Measurements from ENCODE around the gene CDHR2. TPM values are rescaled to one million over a fixed set of nuclear protein-coding genes. Genes with fewer than 3 reads are reported as not detected.
"Not testable (repeated sequence)": the region's sequence is repeated elsewhere in the genome, so short reads cannot be mapped to it uniquely, and the experiment has no call there.

CDHR2 gene
- total RNA-seq, 2 experiments from 2014 or later, result 0.06 to 0.50 TPM

DNA sequence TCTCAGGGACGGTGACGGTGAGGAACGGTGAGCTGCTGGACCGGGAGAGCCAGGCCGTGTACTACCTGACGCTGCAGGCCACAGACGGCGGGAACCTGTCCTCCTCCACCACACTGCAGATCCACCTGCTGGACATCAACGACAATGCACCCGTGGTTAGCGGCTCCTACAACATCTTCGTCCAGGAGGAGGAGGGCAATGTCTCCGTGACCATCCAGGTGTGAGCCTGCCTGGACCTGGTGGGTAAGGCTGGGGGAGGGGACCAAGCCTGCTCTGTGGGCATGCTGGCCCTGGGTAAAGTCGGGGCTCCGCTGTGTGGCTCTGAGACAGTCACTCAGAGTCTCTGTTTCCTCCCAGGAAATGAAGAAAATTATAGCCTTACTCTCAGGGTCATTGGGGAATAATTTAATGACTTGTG lies 29.3 kb downstream of the CDHR2 start:
- POLR2A ChIA-PET, result no interaction called here
- CTCF ChIA-PET, result interaction anchor here (1.0 to 1.9 kb wide), 5 partner anchors 12 to 162 kb away, joined by 3 to 4 read pairs (median 3); partner anchors contain the start of gene CLTB

DNA sequence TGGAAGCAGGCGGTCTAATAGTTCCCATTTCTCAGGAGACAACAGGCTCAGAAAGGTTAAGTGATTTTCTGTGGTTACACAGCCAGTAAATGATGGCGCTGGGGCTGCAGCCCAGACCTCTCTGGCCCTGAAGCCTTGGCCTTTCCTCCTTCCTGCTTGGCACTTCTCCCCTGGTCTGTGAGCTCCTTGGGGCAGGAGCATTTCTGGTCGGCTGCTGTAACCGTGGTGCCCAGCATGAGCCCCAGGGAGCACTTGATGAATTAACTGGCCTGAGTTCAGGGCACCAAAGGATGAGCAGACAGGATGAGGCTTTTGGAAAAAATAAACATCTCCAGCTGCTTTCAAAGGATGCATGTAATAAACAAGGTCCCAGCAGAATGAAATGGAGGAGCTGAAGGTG lies 30.2 kb downstream of the CDHR2 start:
- POLR2A ChIA-PET, result no interaction called here
- CTCF ChIA-PET, result interaction anchor here (1.0 to 1.9 kb wide), 4 partner anchors 11 to 163 kb away, joined by 3 to 4 read pairs (median 4); partner anchors contain the start of gene CLTB

DNA sequence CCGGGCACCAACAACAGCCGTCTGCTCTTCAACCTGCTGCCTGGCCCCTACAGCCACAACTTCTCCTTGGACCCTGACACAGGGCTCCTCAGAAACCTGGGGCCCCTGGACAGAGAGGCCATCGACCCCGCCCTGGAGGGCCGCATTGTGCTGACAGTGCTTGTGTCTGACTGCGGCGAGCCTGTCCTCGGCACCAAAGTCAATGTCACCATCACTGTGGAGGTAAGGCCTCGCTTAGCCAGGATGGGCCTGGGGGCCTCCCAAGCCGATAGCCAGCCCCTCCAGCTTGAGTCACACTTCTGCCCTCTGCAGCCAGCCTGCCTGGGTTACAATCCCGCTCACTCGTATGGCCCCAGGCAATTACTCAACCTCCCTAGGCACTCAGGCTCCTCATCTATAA lies 32.2 kb downstream of the CDHR2 start:
- ChIA-PET CTCF (no interaction called here), POLR2A (no interaction called here)

DNA sequence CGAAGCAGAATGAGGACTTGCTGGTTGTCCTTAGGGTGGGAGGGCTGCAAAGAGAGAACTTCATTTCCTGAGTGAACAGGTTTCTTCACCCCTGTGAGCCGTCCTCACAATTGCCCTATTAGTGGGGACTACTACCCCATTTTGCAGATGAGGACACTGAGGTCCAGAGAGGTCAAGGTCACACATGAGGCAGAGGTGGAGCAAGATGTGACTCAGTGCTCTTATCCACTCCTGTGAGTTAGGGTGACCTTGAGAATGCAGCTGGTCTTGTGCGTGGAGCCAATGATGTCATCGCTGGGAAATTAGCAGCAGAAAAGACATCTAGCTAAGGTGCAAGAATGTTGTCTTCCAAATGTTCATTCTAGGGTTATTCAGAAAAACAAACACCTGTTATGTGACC lies 33.9 kb downstream of the CDHR2 start:
- CTCF ChIA-PET, result interaction anchor here (2.0 kb wide), 1 partner anchor 8 kb away, joined by 7 read pairs; no protein-coding TSS in a partner anchor
- POLR2A ChIA-PET, result no interaction called here

DNA sequence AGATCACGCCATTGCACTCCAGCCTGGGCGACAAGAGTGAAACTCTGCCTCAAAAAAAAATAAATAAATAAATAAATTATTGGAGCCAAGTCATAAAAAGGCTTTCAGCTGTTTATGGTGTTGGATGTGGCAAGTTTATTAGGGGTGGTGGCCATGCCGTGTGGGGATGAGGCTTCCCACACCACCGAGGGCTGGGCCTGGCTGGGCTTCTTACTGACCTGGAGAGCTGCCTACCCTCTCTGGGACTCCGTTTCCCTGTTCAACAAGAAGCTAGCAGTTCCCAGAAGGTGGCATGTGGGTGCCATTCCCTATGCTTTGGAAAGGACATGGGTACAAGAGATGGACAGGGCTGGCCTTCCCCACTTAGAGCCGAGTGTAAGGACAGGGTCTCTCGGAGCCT lies 38.3 kb downstream of the CDHR2 start:
- ChIA-PET POLR2A (no interaction called here), CTCF (interaction anchor here (1.4 kb wide), 1 partner anchor 14 kb away, joined by 3 read pairs; no protein-coding TSS in a partner anchor)

DNA sequence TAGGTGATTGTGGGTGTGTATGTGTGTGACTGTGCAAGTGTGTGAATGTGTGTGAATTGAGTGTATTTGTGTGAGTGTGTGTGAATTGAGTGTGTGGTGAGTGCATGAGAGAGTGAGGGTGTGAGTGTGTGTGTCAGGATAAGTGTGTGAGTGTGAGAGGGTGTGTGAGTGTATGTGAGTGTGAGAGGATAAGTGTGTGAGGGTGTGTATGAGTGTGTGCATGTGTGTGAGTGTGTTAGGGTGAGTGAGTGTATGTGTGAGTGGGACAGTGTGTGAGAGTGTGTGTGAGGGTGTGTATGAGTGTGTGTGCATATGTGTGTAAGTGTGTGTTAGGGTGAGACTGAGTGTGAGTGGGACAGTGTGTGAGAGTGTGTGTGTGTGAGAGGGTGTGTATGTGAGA lies 39.2 kb downstream of the CDHR2 start:
- CTCF ChIA-PET, result no interaction called here
- POLR2A ChIA-PET, result no interaction called here

DNA sequence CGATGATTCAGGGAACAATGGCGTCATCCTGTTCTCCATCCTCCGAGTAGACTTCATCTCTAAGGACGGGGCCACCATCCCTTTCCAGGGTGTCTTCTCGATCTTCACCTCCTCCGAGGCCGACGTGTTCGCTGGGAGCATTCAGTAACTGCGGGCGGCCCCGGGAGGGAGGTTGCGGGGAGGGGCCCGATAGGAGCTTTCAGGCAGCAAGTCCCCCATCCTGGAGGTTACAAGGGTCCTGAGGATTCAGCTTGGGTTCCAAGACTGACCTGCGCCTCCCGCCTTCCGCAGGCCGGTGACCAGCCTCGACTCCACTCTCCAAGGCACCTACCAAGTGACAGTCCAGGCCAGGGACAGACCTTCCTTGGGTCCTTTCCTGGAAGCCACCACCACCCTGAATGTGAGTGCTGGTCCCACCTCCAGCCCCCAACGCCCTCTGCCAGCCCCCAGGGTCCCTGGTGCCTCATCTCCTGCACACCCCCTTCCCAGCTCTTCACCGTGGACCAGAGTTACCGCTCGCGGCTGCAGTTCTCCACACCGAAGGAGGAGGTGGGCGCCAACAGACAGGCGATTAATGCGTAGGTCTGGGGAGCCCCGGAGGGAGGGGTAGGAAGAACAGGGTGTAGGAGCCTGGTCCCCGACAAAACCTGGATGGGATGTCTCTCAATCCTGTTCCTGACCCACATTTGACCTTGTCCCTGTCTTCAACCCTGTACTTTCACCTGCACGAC lies 40.1 kb downstream of the CDHR2 start:
- ChIA-PET POLR2A (no interaction called here), CTCF (no interaction called here)

DNA sequence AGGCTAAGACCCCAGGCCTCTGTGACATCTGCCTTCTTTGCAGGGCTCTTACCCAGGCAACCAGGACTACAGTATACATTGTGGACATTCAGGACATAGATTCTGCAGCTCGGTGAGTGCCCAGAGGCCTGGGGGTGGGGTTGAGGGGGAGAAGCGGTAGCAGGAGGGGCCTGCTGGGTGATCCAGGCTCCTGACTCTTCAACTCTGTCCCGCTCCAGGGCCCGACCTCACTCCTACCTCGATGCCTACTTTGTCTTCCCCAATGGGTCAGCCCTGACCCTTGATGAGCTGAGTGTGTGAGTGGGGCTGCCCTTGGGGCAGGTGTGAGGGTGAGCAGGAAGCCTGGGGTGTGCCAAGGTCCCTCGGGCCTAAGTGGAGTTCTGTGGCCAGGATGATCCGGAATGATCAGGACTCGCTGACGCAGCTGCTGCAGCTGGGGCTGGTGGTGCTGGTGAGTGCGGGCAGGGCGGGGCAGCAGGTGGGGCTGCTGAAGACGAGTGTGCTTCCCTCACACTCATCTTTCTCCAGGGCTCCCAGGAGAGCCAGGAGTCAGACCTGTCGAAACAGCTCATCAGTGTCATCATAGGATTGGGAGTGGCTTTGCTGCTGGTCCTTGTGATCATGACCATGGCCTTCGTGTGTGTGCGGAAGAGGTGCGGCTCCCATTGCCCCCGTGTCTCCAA lies 41.0 kb downstream of the CDHR2 start:
- ChIA-PET POLR2A (no interaction called here), CTCF (interaction anchor here (1.0 to 1.2 kb wide), 2 partner anchors 11 to 16 kb away, joined by 4 read pairs; no protein-coding TSS in a partner anchor)

DNA sequence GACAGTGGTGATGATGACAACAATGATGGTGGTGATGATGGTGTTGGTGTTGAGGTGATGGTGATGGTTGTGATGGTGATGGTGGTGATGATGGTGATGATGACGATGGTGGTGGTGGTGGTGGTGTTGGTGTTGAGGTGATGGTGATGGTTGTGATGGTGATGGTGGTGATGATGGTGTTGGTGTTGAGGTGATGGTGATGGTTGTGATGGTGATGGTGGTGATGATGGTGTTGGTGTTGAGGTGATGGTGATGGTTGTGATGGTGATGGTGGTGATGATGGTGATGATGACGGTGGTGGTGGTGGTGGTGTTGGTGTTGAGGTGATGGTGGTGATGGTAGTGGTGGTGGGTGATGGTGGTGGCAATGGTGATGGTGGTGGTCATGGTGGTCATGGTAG lies 42.5 kb downstream of the CDHR2 start:
- CTCF ChIA-PET, POLR2A ChIA-PET: not testable (repeated sequence)

GRCh38 chr5:176592573-176592972 lies 43.4 kb downstream of the CDHR2 start:
- POLR2A ChIA-PET, result no interaction called here
- CTCF ChIA-PET, result no interaction called here

DNA sequence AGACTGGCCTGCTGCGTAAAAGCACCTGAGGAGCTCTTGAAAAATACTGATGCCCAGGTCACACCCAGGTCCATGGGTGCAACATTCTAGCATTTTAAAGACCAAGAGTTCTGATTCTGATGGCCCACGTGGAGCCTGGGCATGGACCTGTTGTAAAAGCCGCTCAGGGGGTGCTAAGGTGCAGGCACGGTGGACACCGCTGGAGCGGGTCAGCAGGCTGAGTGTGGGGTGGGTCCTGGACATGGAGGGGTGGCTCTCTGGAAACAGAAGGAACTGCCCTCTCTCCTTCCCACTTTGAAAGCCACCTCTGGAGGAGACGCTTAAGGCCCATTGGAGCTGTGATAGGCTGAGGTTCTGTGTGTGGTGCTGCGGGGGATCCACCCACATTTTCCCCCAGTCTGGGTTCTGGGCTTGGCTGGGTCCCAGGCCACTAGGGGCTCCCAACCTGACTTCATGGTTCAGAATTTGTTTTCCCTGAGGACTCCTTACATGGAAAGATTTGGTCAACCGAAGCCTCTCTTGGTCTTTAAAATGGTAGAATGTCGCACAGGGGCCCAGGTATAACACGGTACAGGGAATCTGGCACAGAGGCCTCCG lies 44.2 kb downstream of the CDHR2 start:
- POLR2A ChIA-PET, result no interaction called here
- CTCF ChIA-PET, result no interaction called here

- POLR2A ChIA-PET, result no interaction called here
- CTCF ChIA-PET, result no interaction called here
Measured at GRCh38 chr5:176594554-176594953, 45.4 kb downstream of the CDHR2 start.

DNA sequence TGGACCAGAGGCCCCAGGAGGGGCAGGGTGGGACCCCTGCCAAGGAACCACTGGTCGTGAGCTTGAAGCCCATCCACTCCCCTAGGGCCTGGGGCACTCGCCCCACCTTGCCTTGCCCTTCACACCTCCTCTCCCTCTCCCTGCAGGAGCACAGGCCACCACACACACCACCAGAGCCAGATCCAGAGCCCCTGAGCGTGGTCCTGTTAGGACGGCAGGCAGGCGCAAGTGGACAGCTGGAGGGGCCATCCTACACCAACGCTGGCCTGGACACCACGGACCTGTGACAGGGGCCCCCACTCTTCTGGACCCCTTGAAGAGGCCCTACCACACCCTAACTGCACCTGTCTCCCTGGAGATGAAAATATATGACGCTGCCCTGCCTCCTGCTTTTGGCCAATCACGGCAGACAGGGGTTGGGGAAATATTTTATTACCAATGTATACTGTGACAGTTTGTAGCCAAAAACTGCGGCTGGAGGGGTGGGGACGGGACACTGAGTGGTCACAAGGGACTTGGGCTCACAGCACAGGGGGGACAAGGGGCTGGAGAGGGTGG lies 46.3 kb downstream of the CDHR2 start:
- CTCF ChIA-PET, result interaction anchor here (1.2 to 1.4 kb wide), 2 partner anchors 22 to 58 kb away, joined by 4 to 5 read pairs; partner anchors contain the start of gene RNF44
- POLR2A ChIA-PET, result no interaction called here

DNA sequence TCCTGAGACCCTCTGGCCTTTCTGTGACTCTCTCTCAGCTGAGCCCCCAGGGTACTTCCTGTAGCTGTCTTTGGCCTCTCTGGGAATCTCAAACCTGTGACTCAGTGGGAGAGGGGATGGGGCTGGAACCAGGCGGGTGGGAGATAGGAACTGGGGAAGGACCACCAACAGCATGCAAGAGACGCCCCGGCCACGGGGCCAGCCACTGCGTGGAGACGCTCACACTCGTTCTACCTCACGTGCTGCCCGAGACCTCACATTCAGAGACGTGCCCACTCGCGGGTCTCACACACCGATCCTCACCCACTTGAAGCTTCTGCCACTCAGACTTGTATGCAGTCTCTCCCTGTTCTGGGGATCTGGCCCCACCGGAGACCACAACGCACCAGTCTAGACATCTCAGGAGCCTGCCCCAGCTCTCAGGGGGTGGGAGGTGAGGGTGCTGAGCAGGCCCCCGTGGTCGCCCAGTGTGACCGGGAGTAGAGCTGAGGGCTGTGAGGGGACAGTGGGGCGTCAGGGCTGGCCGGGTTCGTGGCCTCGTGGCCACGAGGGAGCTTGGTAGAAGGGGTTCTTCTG lies 47.0 kb downstream of the CDHR2 start:
- ChIA-PET CTCF (interaction anchor here (0.8 to 1.8 kb wide), 6 partner anchors 11 to 65 kb away, joined by 3 to 6 read pairs (median 4); partner anchors contain the start of gene RNF44), POLR2A (interaction anchor here (0.6 to 0.9 kb wide), 4 partner anchors 11 to 363 kb away, joined by 3 to 6 read pairs (median 4); partner anchors contain the start of gene TSPAN17)

DNA sequence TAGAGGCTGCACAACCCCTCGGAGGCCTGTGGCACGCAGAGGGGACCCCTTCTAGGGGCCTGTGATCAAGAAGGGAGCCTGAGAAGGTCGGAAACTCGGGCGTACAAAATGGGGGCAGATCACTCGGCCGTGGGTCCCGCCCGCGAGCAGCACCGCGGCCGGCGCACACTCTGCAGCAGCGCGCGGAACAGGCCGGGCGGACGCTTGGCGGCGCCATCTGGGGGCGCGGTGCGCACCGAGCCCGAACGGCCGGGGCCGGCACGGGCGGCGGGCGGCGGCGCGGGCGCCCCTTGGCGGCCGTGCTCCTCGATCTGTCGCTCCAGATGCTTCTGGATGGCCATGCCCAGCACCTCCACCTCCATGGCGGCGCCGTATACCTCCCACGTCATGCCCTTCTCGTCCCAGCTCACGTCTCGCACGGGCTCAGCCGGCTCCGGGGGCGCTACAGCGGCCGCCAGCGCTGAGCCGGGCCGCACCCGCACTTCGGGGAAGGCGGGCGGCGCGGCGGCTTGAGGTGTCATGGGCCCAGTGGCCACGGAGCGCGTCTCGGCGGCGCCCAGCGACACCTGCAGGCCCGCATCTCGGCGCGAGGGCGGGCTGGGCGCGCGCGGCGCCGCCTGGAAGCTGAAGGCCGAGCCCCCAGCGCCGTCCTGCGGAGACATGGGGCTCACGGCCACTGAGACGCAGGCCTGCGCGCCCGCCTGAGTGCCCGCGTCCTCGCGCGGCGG lies 47.7 kb downstream of the CDHR2 start:
- CTCF ChIA-PET, result interaction anchor here (0.7 to 1.8 kb wide), 9 partner anchors 10 to 191 kb away, joined by 3 to 6 read pairs (median 3); partner anchors contain the start of gene RNF44
- POLR2A ChIA-PET, result interaction anchor here (0.6 to 0.9 kb wide), 4 partner anchors 11 to 362 kb away, joined by 3 to 6 read pairs (median 4); partner anchors contain the start of gene TSPAN17

DNA sequence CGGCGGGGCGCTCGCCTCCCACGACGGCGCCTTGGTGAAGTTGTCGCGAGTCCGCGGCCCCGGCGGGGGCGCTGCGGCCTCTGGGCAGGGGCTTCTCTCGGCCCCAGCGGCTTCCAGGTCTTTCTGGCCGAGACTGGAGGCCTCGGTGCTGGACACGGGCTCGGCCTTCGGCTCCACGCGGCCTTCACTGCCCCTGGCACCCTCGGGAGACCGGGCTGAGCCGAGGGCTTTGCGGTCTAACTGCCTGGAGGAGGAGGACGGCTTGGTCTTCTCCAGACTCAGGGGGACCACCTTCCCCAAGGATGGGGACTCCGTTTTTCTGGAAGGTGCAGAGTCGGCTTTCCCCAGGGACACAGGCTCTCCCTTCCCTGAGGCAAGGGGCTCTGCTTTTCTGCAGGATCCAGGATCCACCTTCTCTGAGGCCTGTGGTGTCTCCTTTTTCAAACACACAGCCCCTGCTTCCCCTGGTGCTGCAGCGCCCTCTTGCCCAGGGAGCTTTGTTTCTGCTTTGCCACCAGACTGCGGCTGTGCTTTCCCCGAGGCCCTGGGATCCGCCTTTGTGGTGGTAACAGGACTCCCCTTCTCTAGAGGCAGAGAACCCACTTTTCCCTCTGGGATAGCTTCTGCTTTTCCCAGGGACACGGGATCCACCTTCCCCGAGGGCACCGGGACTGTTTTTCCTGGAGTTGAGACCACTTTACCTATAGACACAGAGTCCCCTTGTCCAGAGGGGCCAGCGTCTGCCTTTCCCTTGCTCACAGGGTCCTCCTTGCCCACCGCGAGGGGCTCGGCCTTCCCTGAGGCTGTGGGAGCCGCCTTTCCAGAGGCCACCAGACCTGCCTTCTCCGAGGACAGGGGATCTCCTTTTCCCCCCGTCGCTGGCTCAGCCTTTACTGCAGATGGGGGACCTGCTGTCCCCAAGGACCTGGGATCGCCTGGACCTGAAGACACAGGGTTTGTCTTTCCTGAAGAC lies 48.6 kb downstream of the CDHR2 start:
- POLR2A ChIA-PET, result no interaction called here
- CTCF ChIA-PET, result interaction anchor here (0.6 to 1.8 kb wide), 6 partner anchors 9 to 192 kb away, joined by 3 to 6 read pairs (median 3); no protein-coding TSS in a partner anchor

DNA sequence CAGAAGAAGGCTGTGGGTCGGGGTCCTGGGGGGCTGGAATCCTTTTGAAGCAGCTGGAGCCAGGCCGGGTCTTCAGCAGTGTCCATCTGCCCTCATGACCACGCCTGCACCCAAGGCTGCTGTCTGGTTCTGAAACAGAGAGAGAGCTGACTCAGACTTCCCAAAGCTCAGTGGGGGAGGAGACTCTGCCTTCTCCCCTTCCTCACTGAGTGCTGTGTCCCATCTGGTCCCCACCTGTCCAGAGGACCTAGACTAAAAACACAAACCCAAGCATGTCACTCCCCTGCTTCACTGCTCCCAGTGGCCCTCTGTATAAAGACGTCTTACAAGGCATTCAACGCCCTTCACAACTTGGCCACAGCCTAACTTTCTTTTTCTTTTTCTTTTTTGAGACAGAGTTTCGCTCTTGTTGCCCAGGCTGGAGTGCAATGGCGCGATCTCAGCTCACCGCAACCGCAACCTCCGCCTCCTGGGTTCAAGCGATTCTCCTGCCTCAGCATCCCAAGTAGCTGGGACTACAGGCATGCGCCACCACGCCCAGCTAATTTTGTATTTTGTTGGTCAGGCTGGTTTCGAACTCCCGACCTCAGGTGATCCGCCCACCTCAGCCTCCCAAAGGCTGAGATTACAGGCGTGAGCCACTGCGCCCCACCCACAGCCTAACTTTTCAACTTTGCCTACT lies 50.7 kb downstream of the CDHR2 start:
- POLR2A ChIA-PET, result not testable (repeated sequence)
- CTCF ChIA-PET, result interaction anchor here (1.3 kb wide), 2 partner anchors 26 to 53 kb away, joined by 3 to 4 read pairs; no protein-coding TSS in a partner anchor
